HepG2 (cell line): ENCODE data around the gene FGF21. TPM values are rescaled to one million over a fixed set of nuclear protein-coding genes. Genes with fewer than 3 reads are reported as not detected.
A peak's percentile ranks its signal among the peaks of the same experiment; 100 is the strongest.

ENCODE experiments used
- HES4 ChIP-seq: sonication (generic); formaldehyde crosslinking; IDR thresholded peaks from 2 replicates; pipeline ENCODE4 v1.9.0; 2021; ENCODE audit warnings: mild to moderate bottlenecking, missing genetic modification reagents, borderline replicate concordance
- HNRNPH1 ChIP-seq: fragments of 200-400 bp; formaldehyde crosslinking; optimal IDR thresholded peaks from 2 replicates; pipeline ENCODE3; 2017; ENCODE audit warnings: mild to moderate bottlenecking, low read depth, low read length
- IKZF4 ChIP-seq: sonication (generic); formaldehyde crosslinking; IDR thresholded peaks from 2 replicates; pipeline ENCODE4 v1.5.1; 2020; ENCODE audit warnings: borderline replicate concordance, mild to moderate bottlenecking, low read depth, missing genetic modification reagents; ENCODE audit errors: not compliant biosample characterization
- NAIF1 ChIP-seq: sonication (generic); formaldehyde crosslinking; IDR thresholded peaks from 2 replicates; pipeline ENCODE4 v1.5.0; 2020; ENCODE audit warnings: mild to moderate bottlenecking, missing genetic modification reagents, borderline replicate concordance
- SIN3A ChIP-seq: IDR thresholded peaks from 2 replicates; pipeline ENCODE4 v1.6.1; 2011; ENCODE audit warnings: low read depth, mild to moderate bottlenecking, control low read depth, low read length, borderline replicate concordance
- SNAPC4 ChIP-seq: sonication (generic); formaldehyde crosslinking; IDR thresholded peaks from 2 replicates; pipeline ENCODE4 v1.4.0; 2020; ENCODE audit warnings: mild to moderate bottlenecking, missing genetic modification reagents
- ZHX2 ChIP-seq, 2 experiments: sonication (generic) in 1 of 2; formaldehyde crosslinking in 1 of 2; IDR thresholded peaks; 2 replicates each; pipeline versions ENCODE4 v1.6.1 to v1.9.0; 2014 to 2022; ENCODE audit warnings: antibody characterized with exemption in 1 of 2, borderline replicate concordance in 1 of 2, inconsistent platforms in 1 of 2, low read depth in 1 of 2, missing genetic modification reagents in 1 of 2
- ZNF138 ChIP-seq: sonication (generic); formaldehyde crosslinking; IDR thresholded peaks from 2 replicates; pipeline ENCODE4 v1.5.0; 2020; ENCODE audit warnings: mild to moderate bottlenecking, low read depth, missing genetic modification reagents
- ZNF207 ChIP-seq: fragments of 450-650 bp; IDR thresholded peaks from 2 replicates; pipeline ENCODE4 v1.6.1; 2016; ENCODE audit warnings: antibody characterized with exemption, borderline replicate concordance
- ZNF343 ChIP-seq: sonication (generic); formaldehyde crosslinking; IDR thresholded peaks from 2 replicates; pipeline ENCODE4 v1.4.0; 2020; ENCODE audit warnings: mild to moderate bottlenecking, missing genetic modification reagents
- ZNF451 ChIP-seq: sonication (generic); formaldehyde crosslinking; IDR thresholded peaks from 2 replicates; pipeline ENCODE4 v1.5.0; 2020; ENCODE audit warnings: mild to moderate bottlenecking, missing genetic modification reagents
- ZNF782 ChIP-seq: sonication (generic); formaldehyde crosslinking; IDR thresholded peaks from 2 replicates; pipeline ENCODE4 v1.4.0; 2020; ENCODE audit warnings: missing genetic modification reagents, mild to moderate bottlenecking, borderline replicate concordance
- polyA plus RNA-seq, 8 experiments: library from polyadenylated mRNA; depleted of rRNA in 3 of 8; stranded (reverse) in 7 of 8; unstranded in 1 of 8; fragments of >200 nt; fragmentation: Illumina TruSeq in 4 of 8; extraction: Trizol in 4 of 8; gene quantifications; 2 replicates each; pipeline versions ENCODE4 v1.2.1 to v1.2.3, GENCODE V29; 2011 to 2016; ENCODE audit warnings: low read depth in 4 of 8, missing spikeins in 1 of 8, mixed read lengths in 1 of 8; ENCODE audit not compliant: insufficient read depth in 1 of 8
- total RNA-seq, 5 experiments: library from RNA; depleted of rRNA; stranded (reverse); fragments of >200 nt; fragmentation: Illumina TruSeq; extraction: Trizol; gene quantifications; 2 replicates each; pipeline ENCODE4 v1.2.3, GENCODE V29; 2016; ENCODE audit warnings: low read depth in 1 of 5
- TF ChIP-seq, protein P1 (sequence below): sonication (generic); formaldehyde crosslinking; IDR thresholded peaks from 2 replicates; pipeline ENCODE4 v1.9.0; 2022; ENCODE audit warnings: missing genetic modification reagents, mild to moderate bottlenecking, borderline replicate concordance

The FGF21 gene
- total and polyA plus RNA-seq, 2 of the 13 experiments (the other 11 are each of a cell fraction or from before 2014, with no cell fraction given) = 0.17 TPM; not detected in 1

GRCh38 chr19:48714759-48715675 lies 40.3 kb upstream of the FGF21 start (continued):
- TF ChIP-seq ZHX2 (IDR thresholded peaks at IDR 0.05; ENCODE audit: low read depth) (no peak), ZHX2 (CRISPR knock-in tag; IDR thresholded peaks at IDR 0.05; ENCODE audit: borderline replicate concordance) (no peak), ZNF343 (CRISPR knock-in tag) (no peak), ZNF451 (0 out of 2 replicates have a peak, but pooled peaks have one; percentile 33), HES4 (CRISPR knock-in tag) (peak; percentile 27; the same call in 1 of the 2 replicates), ZNF782 (no peak), SNAPC4 (CRISPR knock-in tag) (no peak), ZNF207 (no peak), NAIF1 (CRISPR knock-in tag) (no peak), HNRNPH1 (no peak), ZNF138 (CRISPR knock-in tag) (0 out of 2 replicates have a peak, but pooled peaks have one; percentile 36), SIN3A (no peak), IKZF4 (CRISPR knock-in tag) (no peak)
- TF ChIP-seq, protein P1, sequence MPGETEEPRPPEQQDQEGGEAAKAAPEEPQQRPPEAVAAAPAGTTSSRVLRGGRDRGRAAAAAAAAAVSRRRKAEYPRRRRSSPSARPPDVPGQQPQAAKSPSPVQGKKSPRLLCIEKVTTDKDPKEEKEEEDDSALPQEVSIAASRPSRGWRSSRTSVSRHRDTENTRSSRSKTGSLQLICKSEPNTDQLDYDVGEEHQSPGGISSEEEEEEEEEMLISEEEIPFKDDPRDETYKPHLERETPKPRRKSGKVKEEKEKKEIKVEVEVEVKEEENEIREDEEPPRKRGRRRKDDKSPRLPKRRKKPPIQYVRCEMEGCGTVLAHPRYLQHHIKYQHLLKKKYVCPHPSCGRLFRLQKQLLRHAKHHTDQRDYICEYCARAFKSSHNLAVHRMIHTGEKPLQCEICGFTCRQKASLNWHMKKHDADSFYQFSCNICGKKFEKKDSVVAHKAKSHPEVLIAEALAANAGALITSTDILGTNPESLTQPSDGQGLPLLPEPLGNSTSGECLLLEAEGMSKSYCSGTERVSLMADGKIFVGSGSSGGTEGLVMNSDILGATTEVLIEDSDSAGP (CRISPR knock-in tag) = no peak
